Astrocyte (in vitro differentiated cells and primary cell): ENCODE measurements around the gene TSPEAR.

Experiments used
- CTCF ChIP-seq: IDR thresholded peaks from 2 replicates; pipeline ENCODE4 v1.5.1; 2011; ENCODE audit warnings: low read depth, mild to moderate bottlenecking, inconsistent platforms, low read length, moderate library complexity; ENCODE audit not compliant: insufficient read depth
- EZH2 ChIP-seq: IDR thresholded peaks from 2 replicates; pipeline ENCODE4 v1.6.1; 2012; ENCODE audit warnings: mild to moderate bottlenecking, low read length, inconsistent platforms; ENCODE audit not compliant: insufficient read depth

- TF ChIP-seq CTCF (no peak), EZH2 (no peak)
Observed at GRCh38 chr21:44704636-44705001, 6.8 kb downstream of the TSPEAR start.
